Measurements from ENCODE around the gene SPARCL1. TPM values are rescaled to one million over a fixed set of nuclear protein-coding genes. Genes with fewer than 3 reads are reported as not detected.

SPARCL1 gene
- total and polyA plus RNA-seq, 2 experiments from 2014 or later, result 1.5 to 2.4 TPM

GRCh38 chr4:87557348-87557747 lies 28.2 kb upstream of the SPARCL1 start:
- ATAC-seq (no peak), DNase-seq (ENCODE audit: low spot score) (no peak)
- Mint-ChIP-seq H3K4me1 (no peaks in the 10 kb centered on the region), H3K36me3 (ENCODE audit: low read depth) (no peaks in the 10 kb centered on the region), H3K4me3 (no peak overlapping the region), H3K27ac (no peak overlapping the region), H3K9me3 (no peaks in the 10 kb centered on the region), H3K27me3 (ENCODE audit: insufficient read depth, low read depth, poor library complexity) (no peaks in the 10 kb centered on the region)
- no peaks in the 10 kb centered on the region for H3K4me1 ChIP-seq (ENCODE audit: insufficient read depth)
- H3K27me3 ChIP-seq (ENCODE audit: insufficient read depth), result no peaks in the 10 kb centered on the region
- TF ChIP-seq ETS1 (IDR thresholded peaks at IDR 0.05), result no peak
- TF ChIP-seq, protein P1, sequence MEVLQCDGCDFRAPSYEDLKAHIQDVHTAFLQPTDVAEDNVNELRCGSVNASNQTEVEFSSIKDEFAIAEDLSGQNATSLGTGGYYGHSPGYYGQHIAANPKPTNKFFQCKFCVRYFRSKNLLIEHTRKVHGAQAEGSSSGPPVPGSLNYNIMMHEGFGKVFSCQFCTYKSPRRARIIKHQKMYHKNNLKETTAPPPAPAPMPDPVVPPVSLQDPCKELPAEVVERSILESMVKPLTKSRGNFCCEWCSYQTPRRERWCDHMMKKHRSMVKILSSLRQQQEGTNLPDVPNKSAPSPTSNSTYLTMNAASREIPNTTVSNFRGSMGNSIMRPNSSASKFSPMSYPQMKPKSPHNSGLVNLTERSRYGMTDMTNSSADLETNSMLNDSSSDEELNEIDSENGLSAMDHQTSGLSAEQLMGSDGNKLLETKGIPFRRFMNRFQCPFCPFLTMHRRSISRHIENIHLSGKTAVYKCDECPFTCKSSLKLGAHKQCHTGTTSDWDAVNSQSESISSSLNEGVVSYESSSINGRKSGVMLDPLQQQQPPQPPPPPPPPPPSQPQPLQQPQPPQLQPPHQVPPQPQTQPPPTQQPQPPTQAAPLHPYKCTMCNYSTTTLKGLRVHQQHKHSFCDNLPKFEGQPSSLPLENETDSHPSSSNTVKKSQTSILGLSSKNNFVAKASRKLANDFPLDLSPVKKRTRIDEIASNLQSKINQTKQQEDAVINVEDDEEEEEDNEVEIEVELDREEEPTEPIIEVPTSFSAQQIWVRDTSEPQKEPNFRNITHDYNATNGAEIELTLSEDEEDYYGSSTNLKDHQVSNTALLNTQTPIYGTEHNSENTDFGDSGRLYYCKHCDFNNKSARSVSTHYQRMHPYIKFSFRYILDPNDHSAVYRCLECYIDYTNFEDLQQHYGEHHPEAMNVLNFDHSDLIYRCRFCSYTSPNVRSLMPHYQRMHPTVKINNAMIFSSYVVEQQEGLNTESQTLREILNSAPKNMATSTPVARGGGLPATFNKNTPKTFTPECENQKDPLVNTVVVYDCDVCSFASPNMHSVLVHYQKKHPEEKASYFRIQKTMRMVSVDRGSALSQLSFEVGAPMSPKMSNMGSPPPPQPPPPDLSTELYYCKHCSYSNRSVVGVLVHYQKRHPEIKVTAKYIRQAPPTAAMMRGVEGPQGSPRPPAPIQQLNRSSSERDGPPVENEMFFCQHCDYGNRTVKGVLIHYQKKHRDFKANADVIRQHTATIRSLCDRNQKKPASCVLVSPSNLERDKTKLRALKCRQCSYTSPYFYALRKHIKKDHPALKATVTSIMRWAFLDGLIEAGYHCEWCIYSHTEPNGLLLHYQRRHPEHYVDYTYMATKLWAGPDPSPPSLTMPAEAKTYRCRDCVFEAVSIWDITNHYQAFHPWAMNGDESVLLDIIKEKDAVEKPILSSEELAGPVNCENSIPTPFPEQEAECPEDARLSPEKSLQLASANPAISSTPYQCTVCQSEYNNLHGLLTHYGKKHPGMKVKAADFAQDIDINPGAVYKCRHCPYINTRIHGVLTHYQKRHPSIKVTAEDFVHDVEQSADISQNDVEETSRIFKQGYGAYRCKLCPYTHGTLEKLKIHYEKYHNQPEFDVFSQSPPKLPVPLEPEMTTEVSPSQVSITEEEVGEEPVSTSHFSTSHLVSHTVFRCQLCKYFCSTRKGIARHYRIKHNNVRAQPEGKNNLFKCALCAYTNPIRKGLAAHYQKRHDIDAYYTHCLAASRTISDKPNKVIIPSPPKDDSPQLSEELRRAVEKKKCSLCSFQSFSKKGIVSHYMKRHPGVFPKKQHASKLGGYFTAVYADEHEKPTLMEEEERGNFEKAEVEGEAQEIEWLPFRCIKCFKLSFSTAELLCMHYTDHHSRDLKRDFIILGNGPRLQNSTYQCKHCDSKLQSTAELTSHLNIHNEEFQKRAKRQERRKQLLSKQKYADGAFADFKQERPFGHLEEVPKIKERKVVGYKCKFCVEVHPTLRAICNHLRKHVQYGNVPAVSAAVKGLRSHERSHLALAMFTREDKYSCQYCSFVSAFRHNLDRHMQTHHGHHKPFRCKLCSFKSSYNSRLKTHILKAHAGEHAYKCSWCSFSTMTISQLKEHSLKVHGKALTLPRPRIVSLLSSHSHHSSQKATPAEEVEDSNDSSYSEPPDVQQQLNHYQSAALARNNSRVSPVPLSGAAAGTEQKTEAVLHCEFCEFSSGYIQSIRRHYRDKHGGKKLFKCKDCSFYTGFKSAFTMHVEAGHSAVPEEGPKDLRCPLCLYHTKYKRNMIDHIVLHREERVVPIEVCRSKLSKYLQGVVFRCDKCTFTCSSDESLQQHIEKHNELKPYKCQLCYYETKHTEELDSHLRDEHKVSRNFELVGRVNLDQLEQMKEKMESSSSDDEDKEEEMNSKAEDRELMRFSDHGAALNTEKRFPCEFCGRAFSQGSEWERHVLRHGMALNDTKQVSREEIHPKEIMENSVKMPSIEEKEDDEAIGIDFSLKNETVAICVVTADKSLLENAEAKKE (CRISPR knock-in tag; IDR thresholded peaks at IDR 0.05), result no peak
- TF ChIP-seq EZH2 (IDR thresholded peaks at IDR 0.05; ENCODE audit: low read depth, unreplicated experiment), result no peak
- TF ChIP-seq, protein P2, sequence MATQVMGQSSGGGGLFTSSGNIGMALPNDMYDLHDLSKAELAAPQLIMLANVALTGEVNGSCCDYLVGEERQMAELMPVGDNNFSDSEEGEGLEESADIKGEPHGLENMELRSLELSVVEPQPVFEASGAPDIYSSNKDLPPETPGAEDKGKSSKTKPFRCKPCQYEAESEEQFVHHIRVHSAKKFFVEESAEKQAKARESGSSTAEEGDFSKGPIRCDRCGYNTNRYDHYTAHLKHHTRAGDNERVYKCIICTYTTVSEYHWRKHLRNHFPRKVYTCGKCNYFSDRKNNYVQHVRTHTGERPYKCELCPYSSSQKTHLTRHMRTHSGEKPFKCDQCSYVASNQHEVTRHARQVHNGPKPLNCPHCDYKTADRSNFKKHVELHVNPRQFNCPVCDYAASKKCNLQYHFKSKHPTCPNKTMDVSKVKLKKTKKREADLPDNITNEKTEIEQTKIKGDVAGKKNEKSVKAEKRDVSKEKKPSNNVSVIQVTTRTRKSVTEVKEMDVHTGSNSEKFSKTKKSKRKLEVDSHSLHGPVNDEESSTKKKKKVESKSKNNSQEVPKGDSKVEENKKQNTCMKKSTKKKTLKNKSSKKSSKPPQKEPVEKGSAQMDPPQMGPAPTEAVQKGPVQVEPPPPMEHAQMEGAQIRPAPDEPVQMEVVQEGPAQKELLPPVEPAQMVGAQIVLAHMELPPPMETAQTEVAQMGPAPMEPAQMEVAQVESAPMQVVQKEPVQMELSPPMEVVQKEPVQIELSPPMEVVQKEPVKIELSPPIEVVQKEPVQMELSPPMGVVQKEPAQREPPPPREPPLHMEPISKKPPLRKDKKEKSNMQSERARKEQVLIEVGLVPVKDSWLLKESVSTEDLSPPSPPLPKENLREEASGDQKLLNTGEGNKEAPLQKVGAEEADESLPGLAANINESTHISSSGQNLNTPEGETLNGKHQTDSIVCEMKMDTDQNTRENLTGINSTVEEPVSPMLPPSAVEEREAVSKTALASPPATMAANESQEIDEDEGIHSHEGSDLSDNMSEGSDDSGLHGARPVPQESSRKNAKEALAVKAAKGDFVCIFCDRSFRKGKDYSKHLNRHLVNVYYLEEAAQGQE (IDR thresholded peaks at IDR 0.05; ENCODE audit: unreplicated experiment), result no peak
- TF ChIP-seq CTCF (conservative IDR thresholded peaks at IDR 0.05; ENCODE audit: low read depth in 2 of 2), result no peak
- no peak for TF ChIP-seq EZH2phosphoT487 (IDR thresholded peaks at IDR 0.05; ENCODE audit: unreplicated experiment)
- TF ChIP-seq JUNB (IDR thresholded peaks at IDR 0.05; ENCODE audit: unreplicated experiment), result no peak
- TF ChIP-seq ZNF331 (CRISPR knock-in tag; IDR thresholded peaks at IDR 0.05; ENCODE audit: low read depth), result no peak
- TF ChIP-seq CREB1 (CRISPR knock-in tag; IDR thresholded peaks at IDR 0.05; ENCODE audit: low read depth), result no peak
- no peak for TF ChIP-seq POLR2AphosphoS5 (IDR thresholded peaks at IDR 0.05; ENCODE audit: low read depth)
- TF ChIP-seq ZNF114 (CRISPR knock-in tag; IDR thresholded peaks at IDR 0.05), result no peak
- no peak for TF ChIP-seq STAT1 (IDR thresholded peaks at IDR 0.05; ENCODE audit: unreplicated experiment)
- no peak for TF ChIP-seq NANOG (IDR thresholded peaks at IDR 0.05; ENCODE audit: borderline replicate concordance)
- no peaks in the 10 kb centered on the region for H3K79me2 ChIP-seq (replicated peaks; ENCODE audit: insufficient read depth)
- no peak overlapping the region for H3K4me3 ChIP-seq
- no peaks in the 10 kb centered on the region for H3K36me3 ChIP-seq (ENCODE audit: insufficient read depth)
- H3K4me2 ChIP-seq, result no peak overlapping the region
- H4K20me1 ChIP-seq (replicated peaks; ENCODE audit: insufficient read depth), result no peaks in the 10 kb centered on the region
- 0 out of 2 replicates have a peak, but pooled peaks cover 4% of the 10 kb centered on the region for H3K9me2 ChIP-seq (ENCODE audit: insufficient read depth)
- H2AFZ ChIP-seq, result no peak overlapping the region
- H3F3A ChIP-seq (replicated peaks; ENCODE audit: low read depth), result no peaks in the 10 kb centered on the region
- no peak overlapping the region for H3K27ac ChIP-seq (ENCODE audit: low read depth)
